Liver (tissue), 3 donors: ENCODE measurements around the gene RD3L.

Source experiments
- CTCF ChIP-seq: fragments of 150-350 bp; IDR thresholded peaks from 2 replicates; pipeline ENCODE4 v1.5.1; 2017; ENCODE audit warnings: improper control_type of control experiment, low read depth, low read length; ENCODE audit not compliant: missing input control
- RAD21 ChIP-seq, 2 donors: IDR thresholded peaks; 2 replicates each; pipeline ENCODE4 v1.6.1; 2016; ENCODE audit warnings: antibody characterized with exemption in 2 of 2, mild to moderate bottlenecking in 2 of 2
- REST ChIP-seq: IDR thresholded peaks from 2 replicates; pipeline ENCODE4 v1.6.1; 2016; ENCODE audit warnings: antibody characterized with exemption, mild to moderate bottlenecking
- YY1 ChIP-seq: IDR thresholded peaks from 2 replicates; pipeline ENCODE4 v1.6.1; 2016; ENCODE audit warnings: antibody characterized with exemption, mild to moderate bottlenecking
- donor health status: healthy.
- donor health status: healthy.

- TF ChIP-seq RAD21 (IDR thresholded peaks at IDR 0.05) (no peak), YY1 (no peak), CTCF (no peak), REST (no peak)
These were observed 32.2 kb upstream of the RD3L start for GRCh38 chr14:103974575-103974974.
